ENCODE results near the gene KYAT1. TPM values are rescaled to one million over a fixed set of nuclear protein-coding genes. Genes with fewer than 3 reads are reported as not detected.
A peak's percentile ranks its signal among the peaks of the same experiment; 100 is the strongest.

KYAT1 gene
- total RNA-seq, 2 donors from 2014 or later: 10.1 to 15.1 TPM

DNA sequence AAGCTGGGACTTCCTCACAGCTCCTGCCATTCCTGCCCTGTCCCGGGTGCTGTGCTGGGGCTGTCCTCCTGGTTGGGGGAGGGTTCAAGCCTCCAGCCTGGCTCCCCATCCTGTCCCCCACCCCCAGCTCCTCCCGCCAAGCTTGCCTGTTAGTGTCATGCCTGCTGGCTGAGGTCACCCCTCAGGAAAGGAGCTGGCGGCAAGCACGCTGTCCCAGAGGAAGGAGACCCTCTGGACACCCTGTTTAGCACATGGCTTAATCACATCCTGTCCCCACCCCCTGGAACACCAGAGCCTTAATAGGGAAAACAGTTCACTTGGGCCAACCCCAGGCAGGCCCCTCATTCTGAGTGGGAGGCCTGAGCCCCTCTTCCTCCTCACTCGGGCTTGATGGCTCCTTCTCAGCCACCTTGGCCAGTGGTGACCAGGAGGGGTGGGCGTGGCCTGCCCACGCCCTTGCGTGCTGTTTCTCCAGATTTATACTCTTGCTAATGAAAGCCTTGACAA is 29.8 kb upstream of the KYAT1 start:
- Histone ChIP-seq H3K4me1 (peaks cover 6 to 85% of the 10 kb centered on the region in 2 donors), H3K36me3 (peaks cover 49% of the 10 kb centered on the region), H3K27ac (peak overlapping the region; percentile 75 to 86), H3K4me3 (no peak overlapping the region), H3K27me3 (no peaks in the 10 kb centered on the region), H3K9me3 (no peaks in the 10 kb centered on the region)
- peak; percentile 80 for DNase-seq (ENCODE audit: low spot score)
- TF ChIP-seq, protein P1, sequence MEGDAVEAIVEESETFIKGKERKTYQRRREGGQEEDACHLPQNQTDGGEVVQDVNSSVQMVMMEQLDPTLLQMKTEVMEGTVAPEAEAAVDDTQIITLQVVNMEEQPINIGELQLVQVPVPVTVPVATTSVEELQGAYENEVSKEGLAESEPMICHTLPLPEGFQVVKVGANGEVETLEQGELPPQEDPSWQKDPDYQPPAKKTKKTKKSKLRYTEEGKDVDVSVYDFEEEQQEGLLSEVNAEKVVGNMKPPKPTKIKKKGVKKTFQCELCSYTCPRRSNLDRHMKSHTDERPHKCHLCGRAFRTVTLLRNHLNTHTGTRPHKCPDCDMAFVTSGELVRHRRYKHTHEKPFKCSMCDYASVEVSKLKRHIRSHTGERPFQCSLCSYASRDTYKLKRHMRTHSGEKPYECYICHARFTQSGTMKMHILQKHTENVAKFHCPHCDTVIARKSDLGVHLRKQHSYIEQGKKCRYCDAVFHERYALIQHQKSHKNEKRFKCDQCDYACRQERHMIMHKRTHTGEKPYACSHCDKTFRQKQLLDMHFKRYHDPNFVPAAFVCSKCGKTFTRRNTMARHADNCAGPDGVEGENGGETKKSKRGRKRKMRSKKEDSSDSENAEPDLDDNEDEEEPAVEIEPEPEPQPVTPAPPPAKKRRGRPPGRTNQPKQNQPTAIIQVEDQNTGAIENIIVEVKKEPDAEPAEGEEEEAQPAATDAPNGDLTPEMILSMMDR (IDR thresholded peaks at IDR 0.05): no peak

DNA sequence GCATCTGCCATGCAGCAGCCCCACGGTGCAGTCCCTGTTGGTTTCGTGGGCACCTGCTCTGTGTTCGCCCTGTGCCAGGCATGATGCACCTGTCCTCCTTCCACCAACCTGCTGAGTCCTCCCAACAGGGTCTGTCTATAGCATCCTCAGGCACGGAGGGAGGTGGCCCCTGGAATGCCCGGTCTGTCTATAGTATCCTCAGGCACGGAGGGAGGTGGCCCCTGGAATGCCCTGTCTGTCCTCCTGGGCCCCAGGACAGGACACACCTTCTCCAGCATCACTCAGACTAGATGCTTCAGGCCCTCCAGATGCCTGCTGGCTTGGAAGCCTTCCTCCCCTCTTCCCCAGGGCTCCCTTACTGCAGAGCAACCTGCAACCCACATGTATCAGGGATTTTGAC is 29.2 kb upstream of the KYAT1 start:
- TF ChIP-seq, protein P1 (IDR thresholded peaks at IDR 0.05): no peak
- Histone ChIP-seq H3K9me3 (no peaks in the 10 kb centered on the region), H3K27ac (peak overlapping the region; percentile 75 to 86), H3K36me3 (peaks cover 42% of the 10 kb centered on the region), H3K4me1 (peaks cover 6 to 80% of the 10 kb centered on the region in 2 donors), H3K4me3 (no peak overlapping the region), H3K27me3 (no peaks in the 10 kb centered on the region)
- no peak for DNase-seq (ENCODE audit: low spot score)

GRCh38 chr9:128909859-128910258 is 28.1 kb upstream of the KYAT1 start:
- H3K9me3 ChIP-seq: no peaks in the 10 kb centered on the region
- H3K36me3 ChIP-seq: peaks cover 38% of the 10 kb centered on the region
- no peaks in the 10 kb centered on the region for H3K27me3 ChIP-seq
- peak overlapping the region; percentile 44 to 75 for H3K27ac ChIP-seq
- peaks cover 6 to 69% of the 10 kb centered on the region in 2 donors for H3K4me1 ChIP-seq
- DNase-seq (ENCODE audit: low spot score): no peak
- H3K4me3 ChIP-seq: no peak overlapping the region
- TF ChIP-seq, protein P1 (IDR thresholded peaks at IDR 0.05): no peak

- no peaks in the 10 kb centered on the region for H3K27me3 ChIP-seq
- no peak for DNase-seq (ENCODE audit: low spot score)
- TF ChIP-seq, protein P1 (IDR thresholded peaks at IDR 0.05): no peak
- H3K4me1 ChIP-seq: peaks cover 6 to 61% of the 10 kb centered on the region in 2 donors
- H3K27ac ChIP-seq: no peak overlapping the region
- no peak overlapping the region for H3K4me3 ChIP-seq
- peaks cover 38% of the 10 kb centered on the region for H3K36me3 ChIP-seq
- H3K9me3 ChIP-seq: no peaks in the 10 kb centered on the region
Measured at GRCh38 chr9:128908372-128908771, 26.6 kb upstream of the KYAT1 start.

DNA sequence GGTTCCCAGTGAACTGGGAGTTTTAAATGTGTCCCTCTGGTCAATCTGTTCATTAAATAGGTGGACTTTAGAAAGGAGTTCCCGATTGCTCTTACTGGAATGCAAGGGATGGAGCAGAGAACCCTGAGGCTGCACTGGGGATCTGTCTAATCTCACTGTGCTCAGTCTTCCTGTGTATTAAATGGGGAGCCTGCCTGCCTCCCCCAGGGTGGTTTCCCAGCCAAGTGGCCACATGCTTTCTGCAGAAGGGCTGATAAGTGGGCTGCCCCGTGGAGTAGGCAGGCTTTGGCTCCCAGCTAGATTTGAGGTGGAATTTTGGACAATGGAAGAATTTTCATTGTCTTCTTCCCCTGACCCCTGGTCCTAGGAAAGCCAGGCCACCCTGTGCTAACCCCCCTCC is 25.0 kb upstream of the KYAT1 start:
- peaks cover 6 to 61% of the 10 kb centered on the region in 2 donors for H3K4me1 ChIP-seq
- no peak overlapping the region for H3K4me3 ChIP-seq
- TF ChIP-seq, protein P1 (IDR thresholded peaks at IDR 0.05): no peak
- H3K27me3 ChIP-seq: no peaks in the 10 kb centered on the region
- no peaks in the 10 kb centered on the region for H3K9me3 ChIP-seq
- DNase-seq (ENCODE audit: low spot score): no peak
- peak overlapping the region in 1 of 2 donors; percentile 13 for H3K27ac ChIP-seq
- peaks cover 38% of the 10 kb centered on the region for H3K36me3 ChIP-seq

DNA sequence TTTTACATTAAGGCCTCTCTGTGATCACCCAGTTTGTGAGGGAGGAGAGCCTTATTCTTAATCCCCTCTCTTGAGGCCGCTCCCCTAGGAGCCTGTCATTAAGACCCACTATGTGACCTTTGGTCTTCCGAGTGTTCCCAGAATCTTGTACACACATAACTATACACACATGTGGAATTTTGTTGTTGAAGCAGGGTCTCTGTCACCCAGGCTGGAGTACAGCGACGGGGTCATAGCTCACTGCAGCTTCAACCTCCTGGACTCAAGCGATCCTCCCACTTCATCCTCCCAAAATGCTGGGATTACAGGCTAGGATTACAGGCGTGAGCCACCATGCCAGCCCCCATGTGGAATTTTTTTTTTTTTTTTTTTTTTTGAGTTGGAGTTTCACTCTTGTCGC is 24.2 kb upstream of the KYAT1 start:
- no peak for DNase-seq (ENCODE audit: low spot score)
- Histone ChIP-seq H3K4me1 (peaks cover 4 to 57% of the 10 kb centered on the region in 2 donors), H3K27ac (no peak overlapping the region), H3K27me3 (no peaks in the 10 kb centered on the region), H3K4me3 (no peak overlapping the region), H3K36me3 (peaks cover 38% of the 10 kb centered on the region), H3K9me3 (no peaks in the 10 kb centered on the region)
- TF ChIP-seq, protein P1 (IDR thresholded peaks at IDR 0.05): no peak

All from right atrium auricular region (tissue), 2 donors.